GM20000 (cell line): ENCODE results near the gene SPOPL.

Experiments used
- DNase-seq: peaks from one replicate; pipeline ENCODE4 v3.0.0; 2012; ENCODE audit warnings: low spot score
- CTCF ChIP-seq: IDR thresholded peaks from 2 replicates; pipeline ENCODE4 v1.5.1; 2012; ENCODE audit warnings: mild to moderate bottlenecking, control low read depth; ENCODE audit errors: extremely low read depth, missing control alignments

The SPOPL gene

GRCh38 chr2:138495384-138495783, 6.2 kb upstream of the SPOPL start:
- no peak for TF ChIP-seq CTCF
- DNase-seq: no peak

- TF ChIP-seq CTCF: no peak
- DNase-seq: no peak
These were observed 5.4 kb upstream of the SPOPL start for GRCh38 chr2:138496096-138496651.

GRCh38 chr2:138497294-138497693, 4.3 kb upstream of the SPOPL start:
- no peak for TF ChIP-seq CTCF

GRCh38 chr2:138499684-138500083, 1.9 kb upstream of the SPOPL start:
- no peak for DNase-seq
- TF ChIP-seq CTCF: no peak

More at GRCh38 chr2:138497294-138497693, 4.3 kb upstream of the SPOPL start:
- DNase-seq: no peak

GRCh38 chr2:138500592-138501424, 762 bp upstream of the SPOPL start:
- TF ChIP-seq CTCF: no peak
- peak; percentile 13 for DNase-seq

- no peak for TF ChIP-seq CTCF
- peak; percentile 15 for DNase-seq
These were observed 901 bp downstream of the SPOPL start for GRCh38 chr2:138502255-138503086.

- TF ChIP-seq CTCF: no peak
- peak; percentile 11 for DNase-seq
These were observed 1.5 kb downstream of the SPOPL start for GRCh38 chr2:138503087-138503442.
